Parathyroid adenoma (tissue), 2 donors: Measurements from ENCODE around the gene SPOCK3.

Experiments used
- H2AFZ ChIP-seq: fragments of 300-600 bp; sonication (generic); one replicate; pipeline ENCODE4 v1.7.0; 2017; ENCODE audit warnings: antibody characterized with exemption, mild to moderate bottlenecking
- H3K27ac ChIP-seq: fragments of 300-600 bp; sonication (generic); one replicate; pipeline ENCODE4 v1.7.0; 2017
- H3K27me3 ChIP-seq: fragments of 300-600 bp; sonication (generic); one replicate; pipeline ENCODE4 v1.7.0; 2017; ENCODE audit warnings: low read length; ENCODE audit not compliant: control insufficient read depth, insufficient read depth
- H3K36me3 ChIP-seq: fragments of 300-600 bp; sonication (generic); one replicate; pipeline ENCODE4 v1.7.0; 2017; ENCODE audit warnings: low read length; ENCODE audit not compliant: control insufficient read depth, insufficient read depth
- H3K4me1 ChIP-seq: fragments of 300-600 bp; sonication (generic); one replicate; pipeline ENCODE4 v1.7.0; 2017; ENCODE audit warnings: control low read depth
- H3K4me2 ChIP-seq: fragments of 300-600 bp; sonication (generic); one replicate; pipeline ENCODE4 v1.7.0; 2017; ENCODE audit warnings: low read length
- H3K4me3 ChIP-seq: fragments of 300-600 bp; sonication (generic); one replicate; pipeline ENCODE4 v1.7.0; 2017; ENCODE audit warnings: low read depth, low read length
- H3K79me2 ChIP-seq: fragments of 300-600 bp; sonication (generic); one replicate; pipeline ENCODE4 v1.7.0; 2017; ENCODE audit warnings: control low read depth
- H3K9ac ChIP-seq: fragments of 300-600 bp; sonication (generic); one replicate; pipeline ENCODE4 v1.7.0; 2017; ENCODE audit warnings: mild to moderate bottlenecking
- H3K9me3 ChIP-seq: fragments of 300-600 bp; sonication (generic); one replicate; pipeline ENCODE4 v1.7.0; 2017; ENCODE audit warnings: low read length; ENCODE audit not compliant: control insufficient read depth
- TF ChIP-seq, protein P1 (sequence below): fragments of 300-600 bp; sonication (generic); IDR thresholded peaks from one replicate; pipeline ENCODE4 v1.7.0; 2017; ENCODE audit warnings: antibody characterized with exemption, mild to moderate bottlenecking
- donor health status: primary hyperparathyroidism.

The SPOCK3 gene

DNA sequence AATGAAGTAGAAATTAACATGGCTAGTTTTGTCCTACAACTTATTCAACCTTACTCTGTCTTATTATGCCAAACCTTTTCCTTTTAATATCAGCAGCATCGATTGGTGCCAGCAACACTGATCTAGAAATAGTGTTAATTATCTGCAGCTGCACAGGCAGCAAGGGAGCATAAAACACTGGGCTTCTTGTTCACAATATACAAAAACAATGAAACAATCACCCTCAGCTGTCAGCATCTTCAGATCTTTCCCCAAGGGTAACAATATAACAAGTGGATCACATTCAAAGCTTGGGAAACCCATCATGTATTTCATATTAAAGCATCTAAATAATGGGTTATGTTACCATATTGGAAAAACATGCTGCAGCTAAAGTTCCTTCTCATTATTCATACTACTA, 238.1 kb downstream of the SPOCK3 start:
- no peaks in the 10 kb centered on the region for H3K4me1 ChIP-seq
- H3K9ac ChIP-seq = no peak overlapping the region
- no peaks in the 10 kb centered on the region for H3K36me3 ChIP-seq
- no peaks in the 10 kb centered on the region for H3K79me2 ChIP-seq
- TF ChIP-seq, protein P1, sequence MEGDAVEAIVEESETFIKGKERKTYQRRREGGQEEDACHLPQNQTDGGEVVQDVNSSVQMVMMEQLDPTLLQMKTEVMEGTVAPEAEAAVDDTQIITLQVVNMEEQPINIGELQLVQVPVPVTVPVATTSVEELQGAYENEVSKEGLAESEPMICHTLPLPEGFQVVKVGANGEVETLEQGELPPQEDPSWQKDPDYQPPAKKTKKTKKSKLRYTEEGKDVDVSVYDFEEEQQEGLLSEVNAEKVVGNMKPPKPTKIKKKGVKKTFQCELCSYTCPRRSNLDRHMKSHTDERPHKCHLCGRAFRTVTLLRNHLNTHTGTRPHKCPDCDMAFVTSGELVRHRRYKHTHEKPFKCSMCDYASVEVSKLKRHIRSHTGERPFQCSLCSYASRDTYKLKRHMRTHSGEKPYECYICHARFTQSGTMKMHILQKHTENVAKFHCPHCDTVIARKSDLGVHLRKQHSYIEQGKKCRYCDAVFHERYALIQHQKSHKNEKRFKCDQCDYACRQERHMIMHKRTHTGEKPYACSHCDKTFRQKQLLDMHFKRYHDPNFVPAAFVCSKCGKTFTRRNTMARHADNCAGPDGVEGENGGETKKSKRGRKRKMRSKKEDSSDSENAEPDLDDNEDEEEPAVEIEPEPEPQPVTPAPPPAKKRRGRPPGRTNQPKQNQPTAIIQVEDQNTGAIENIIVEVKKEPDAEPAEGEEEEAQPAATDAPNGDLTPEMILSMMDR = no peak
- no peak overlapping the region for H3K27ac ChIP-seq
- no peaks in the 10 kb centered on the region for H3K9me3 ChIP-seq
- no peak overlapping the region for H3K4me3 ChIP-seq
- no peak overlapping the region for H2AFZ ChIP-seq
- no peak overlapping the region for H3K4me2 ChIP-seq
- H3K27me3 ChIP-seq = no peaks in the 10 kb centered on the region

DNA sequence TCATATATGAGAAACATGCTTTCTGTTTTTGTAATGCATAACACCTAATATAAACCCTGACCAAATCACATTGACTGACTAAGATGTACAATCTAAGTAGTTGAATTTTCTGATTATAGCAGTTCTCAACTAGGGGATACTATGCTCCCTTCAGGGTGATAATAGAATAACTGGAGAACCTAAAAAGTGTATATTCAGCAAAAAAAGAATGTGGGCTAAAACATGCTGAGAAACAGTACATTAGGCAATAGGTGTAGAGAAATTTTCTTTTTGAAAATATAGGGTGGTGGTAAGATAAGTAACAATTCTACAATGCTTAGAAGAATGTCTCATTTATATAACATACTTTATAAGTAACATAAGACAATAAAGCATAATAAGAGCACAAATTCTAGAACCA, 239.6 kb downstream of the SPOCK3 start:
- Histone ChIP-seq H3K27ac (no peak overlapping the region), H3K36me3 (no peaks in the 10 kb centered on the region), H3K4me2 (no peak overlapping the region), H3K9me3 (no peaks in the 10 kb centered on the region), H3K4me1 (no peaks in the 10 kb centered on the region), H3K79me2 (no peaks in the 10 kb centered on the region), H3K4me3 (no peak overlapping the region), H2AFZ (no peak overlapping the region), H3K27me3 (no peaks in the 10 kb centered on the region), H3K9ac (no peak overlapping the region)
- TF ChIP-seq, protein P1 = no peak

DNA sequence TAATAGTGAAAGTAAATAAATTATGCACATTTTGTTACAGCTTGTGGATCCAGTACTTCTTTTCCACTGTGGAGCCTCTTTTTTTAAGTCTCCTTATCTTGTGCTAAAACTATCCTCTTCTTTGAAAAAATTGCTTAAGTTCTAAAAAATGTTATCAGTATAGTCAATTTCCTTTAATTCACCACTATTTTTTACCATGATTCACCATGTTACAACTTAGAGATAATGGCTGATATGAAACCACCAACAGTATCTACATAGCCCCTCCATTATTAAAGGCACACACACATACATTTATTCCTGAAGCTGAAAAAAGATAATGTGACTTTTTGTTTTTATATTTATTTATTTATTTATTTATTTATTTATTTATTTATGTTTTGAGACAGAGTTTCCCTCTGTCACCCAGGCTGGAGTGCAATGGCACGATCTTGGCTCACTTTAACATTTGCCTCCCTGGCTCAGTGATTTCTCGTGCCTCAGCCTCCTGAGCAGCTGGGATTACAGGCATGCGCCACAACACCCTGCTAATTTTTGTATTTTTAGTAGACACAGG, 243.2 kb downstream of the SPOCK3 start:
- no peaks in the 10 kb centered on the region for H3K9me3 ChIP-seq
- no peak overlapping the region for H3K4me3 ChIP-seq
- no peak overlapping the region for H3K9ac ChIP-seq
- TF ChIP-seq, protein P1 = no peak
- H3K4me2 ChIP-seq = no peak overlapping the region
- H3K4me1 ChIP-seq = no peaks in the 10 kb centered on the region
- H2AFZ ChIP-seq = no peak overlapping the region
- no peaks in the 10 kb centered on the region for H3K79me2 ChIP-seq
- H3K27ac ChIP-seq = no peak overlapping the region
- H3K27me3 ChIP-seq = no peaks in the 10 kb centered on the region
- no peaks in the 10 kb centered on the region for H3K36me3 ChIP-seq

DNA sequence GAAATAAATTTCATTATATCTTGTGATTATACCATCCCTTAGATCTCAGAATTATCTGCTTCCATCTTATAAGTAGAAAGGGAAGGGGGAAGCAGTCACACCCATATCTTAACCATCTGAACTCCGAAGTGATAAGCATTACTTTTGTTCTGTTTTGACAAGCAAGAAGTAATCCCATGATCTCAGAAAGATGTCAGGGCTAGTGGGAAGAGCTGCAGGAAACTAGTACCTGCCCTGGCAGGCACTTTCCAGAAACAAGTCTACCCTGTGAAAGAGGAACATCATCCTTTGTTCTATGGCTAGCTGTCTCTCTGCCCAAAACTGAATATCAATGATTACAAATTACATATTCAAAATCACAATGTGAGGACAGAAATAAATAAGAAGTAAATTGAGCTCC, 244.4 kb downstream of the SPOCK3 start:
- no peaks in the 10 kb centered on the region for H3K4me1 ChIP-seq
- H3K4me3 ChIP-seq = no peak overlapping the region
- H3K27me3 ChIP-seq = no peaks in the 10 kb centered on the region
- no peaks in the 10 kb centered on the region for H3K36me3 ChIP-seq
- no peak overlapping the region for H3K9ac ChIP-seq
- H2AFZ ChIP-seq = no peak overlapping the region
- TF ChIP-seq, protein P1 = no peak
- no peaks in the 10 kb centered on the region for H3K79me2 ChIP-seq
- no peak overlapping the region for H3K4me2 ChIP-seq
- H3K27ac ChIP-seq = no peak overlapping the region
- H3K9me3 ChIP-seq = no peaks in the 10 kb centered on the region

DNA sequence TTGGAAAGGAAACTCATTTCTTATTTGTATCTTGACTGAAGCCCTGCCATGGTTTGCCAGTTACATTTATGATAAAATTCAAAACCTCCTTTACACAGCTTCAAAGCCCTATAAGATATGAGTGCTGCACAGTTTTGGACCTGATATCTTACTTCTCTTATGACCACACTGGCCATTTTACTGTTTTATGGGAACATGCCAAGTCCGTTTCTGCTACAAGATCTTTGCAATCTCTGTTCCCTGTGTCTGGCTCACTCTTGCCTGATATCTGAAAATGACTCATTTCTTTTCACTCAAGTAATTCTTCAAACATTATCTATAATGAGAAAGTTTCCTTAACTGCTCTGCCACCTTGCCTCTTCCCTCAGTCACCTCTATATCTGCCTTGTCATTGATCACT, 247.3 kb downstream of the SPOCK3 start:
- Histone ChIP-seq H3K4me3 (no peak overlapping the region), H3K4me2 (no peak overlapping the region), H3K36me3 (no peaks in the 10 kb centered on the region), H2AFZ (no peak overlapping the region), H3K27ac (no peak overlapping the region), H3K27me3 (no peaks in the 10 kb centered on the region), H3K4me1 (no peaks in the 10 kb centered on the region), H3K9me3 (no peaks in the 10 kb centered on the region), H3K9ac (no peak overlapping the region), H3K79me2 (no peaks in the 10 kb centered on the region)
- TF ChIP-seq, protein P1 = no peak
